Mucosa of rectum (tissue), 2 donors: Measurements from ENCODE around the gene ACOT13.
"Not testable (repeated sequence)": the region's sequence is repeated elsewhere in the genome, so short reads cannot be mapped to it uniquely, and the experiment has no call there.

Source experiments
- H3K27ac ChIP-seq, 2 donors: one replicate each; pipeline ENCODE4 v1.7.0; 2013; ENCODE audit warnings: inconsistent platforms in 2 of 2, low read depth in 2 of 2, low read length in 2 of 2
- H3K27me3 ChIP-seq, 2 donors: one replicate each; pipeline ENCODE4 v1.7.0; 2013; ENCODE audit warnings: low read length in 2 of 2; ENCODE audit not compliant: control insufficient read depth in 2 of 2, insufficient read depth in 2 of 2
- H3K36me3 ChIP-seq, 2 donors: one replicate each; pipeline ENCODE4 v1.7.0; 2013; ENCODE audit warnings: low read length in 2 of 2; ENCODE audit not compliant: control insufficient read depth in 2 of 2, insufficient read depth in 2 of 2
- H3K4me1 ChIP-seq, 2 donors: one replicate each; pipeline ENCODE4 v1.7.0; 2013; ENCODE audit warnings: low read length in 2 of 2, mild to moderate bottlenecking in 1 of 2; ENCODE audit not compliant: control insufficient read depth in 2 of 2, insufficient read depth in 2 of 2
- H3K4me3 ChIP-seq, 2 donors: one replicate each; pipeline ENCODE4 v1.7.0; 2013; ENCODE audit warnings: low read length in 2 of 2
- H3K9ac ChIP-seq, 2 donors: one replicate each; pipeline ENCODE4 v1.7.0; 2013; ENCODE audit warnings: low read length in 2 of 2, low read depth in 1 of 2, mild to moderate bottlenecking in 1 of 2
- H3K9me3 ChIP-seq, 2 donors: one replicate each; pipeline ENCODE4 v1.7.0; 2013; ENCODE audit warnings: low read length in 2 of 2; ENCODE audit not compliant: control insufficient read depth in 2 of 2
- donor health status: healthy.
- donor health status: Normal muscosa, but diverticular disease.

The ACOT13 gene

GRCh38 chr6:24660105-24660504, 6.8 kb upstream of the ACOT13 start:
- peak overlapping the region; percentile 40 to 98 for H3K27ac ChIP-seq
- no peaks in the 10 kb centered on the region for H3K9me3 ChIP-seq
- no peaks in the 10 kb centered on the region for H3K27me3 ChIP-seq
- H3K4me3 ChIP-seq = no peak overlapping the region
- peaks cover 31 to 51% of the 10 kb centered on the region in 2 donors for H3K36me3 ChIP-seq
- peaks cover 23 to 67% of the 10 kb centered on the region in 2 donors for H3K4me1 ChIP-seq
- H3K9ac ChIP-seq = no peak overlapping the region

GRCh38 chr6:24661759-24662158, 5.1 kb upstream of the ACOT13 start:
- Histone ChIP-seq H3K36me3 (peaks cover 19 to 36% of the 10 kb centered on the region in 2 donors), H3K27ac (peak overlapping the region; percentile 71 to 98), H3K4me3 (peak overlapping the region; percentile 98 to 100), H3K4me1 (peaks cover 26 to 59% of the 10 kb centered on the region in 2 donors), H3K9ac (peak overlapping the region in 1 of 2 donors; percentile 19)
- H3K9me3 ChIP-seq, H3K27me3 ChIP-seq: not testable (repeated sequence)

GRCh38 chr6:24662236-24662635, 4.6 kb upstream of the ACOT13 start:
- Histone ChIP-seq H3K36me3 (peaks cover 15 to 31% of the 10 kb centered on the region in 2 donors), H3K4me1 (peaks cover 26 to 58% of the 10 kb centered on the region in 2 donors), H3K27me3 (no peaks in the 10 kb centered on the region), H3K4me3 (peak overlapping the region; percentile 98 to 100), H3K9me3 (no peaks in the 10 kb centered on the region), H3K9ac (peak overlapping the region; percentile 26 to 34), H3K27ac (peak overlapping the region; percentile 76 to 98)

GRCh38 chr6:24663189-24663588, 3.7 kb upstream of the ACOT13 start:
- Histone ChIP-seq H3K36me3 (peaks cover 10 to 25% of the 10 kb centered on the region in 2 donors), H3K9me3 (no peaks in the 10 kb centered on the region), H3K4me3 (peak overlapping the region; percentile 98 to 100), H3K4me1 (peaks cover 33 to 65% of the 10 kb centered on the region in 2 donors), H3K9ac (peak overlapping the region in 1 of 2 donors; percentile 34), H3K27me3 (no peaks in the 10 kb centered on the region), H3K27ac (peak overlapping the region; percentile 76 to 98)

GRCh38 chr6:24664046-24664987, 2.6 kb upstream of the ACOT13 start:
- Histone ChIP-seq H3K27me3 (no peaks in the 10 kb centered on the region), H3K9ac (peak overlapping the region; percentile 95 to 99), H3K4me3 (peak overlapping the region; percentile 98 to 100), H3K4me1 (peaks cover 33 to 64% of the 10 kb centered on the region in 2 donors), H3K9me3 (no peaks in the 10 kb centered on the region), H3K36me3 (peaks cover 9 to 21% of the 10 kb centered on the region in 2 donors), H3K27ac (peak overlapping the region; percentile 97 to 98)

GRCh38 chr6:24666097-24666640, 708 bp upstream of the ACOT13 start:
- H3K4me1 ChIP-seq = peaks cover 26 to 46% of the 10 kb centered on the region in 2 donors
- peak overlapping the region; percentile 98 to 100 for H3K4me3 ChIP-seq
- peaks cover 9 to 11% of the 10 kb centered on the region in 2 donors for H3K36me3 ChIP-seq
- peak overlapping the region; percentile 95 to 99 for H3K9ac ChIP-seq
- peak overlapping the region; percentile 97 to 98 for H3K27ac ChIP-seq
- H3K27me3 ChIP-seq = no peaks in the 10 kb centered on the region
- peaks cover 0 to 3% of the 10 kb centered on the region in 2 donors for H3K9me3 ChIP-seq

- Histone ChIP-seq H3K9me3 (peaks cover 0 to 3% of the 10 kb centered on the region in 2 donors), H3K4me1 (peaks cover 21 to 33% of the 10 kb centered on the region in 2 donors), H3K36me3 (peaks cover 9 to 11% of the 10 kb centered on the region in 2 donors), H3K27me3 (no peaks in the 10 kb centered on the region), H3K4me3 (peak overlapping the region; percentile 98 to 100), H3K9ac (peak overlapping the region; percentile 95 to 99), H3K27ac (peak overlapping the region; percentile 97 to 98)
Observed at GRCh38 chr6:24667378-24667803, 514 bp downstream of the ACOT13 start.

GRCh38 chr6:24668066-24668996, 1.5 kb downstream of the ACOT13 start:
- not testable (repeated sequence) for H3K36me3 ChIP-seq, H3K27me3 ChIP-seq, H3K9me3 ChIP-seq
- Histone ChIP-seq H3K4me1 (peaks cover 16 to 27% of the 10 kb centered on the region in 2 donors), H3K9ac (peak overlapping the region; percentile 95 to 99), H3K4me3 (peak overlapping the region; percentile 98 to 100), H3K27ac (peak overlapping the region; percentile 97 to 98)

- Histone ChIP-seq H3K27ac (no peak overlapping the region), H3K9ac (no peak overlapping the region)
Observed at GRCh38 chr6:24668997-24669361, 2.1 kb downstream of the ACOT13 start.

More at GRCh38 chr6:24668997-24669361, 2.1 kb downstream of the ACOT13 start:
- peaks cover 16 to 21% of the 10 kb centered on the region in 2 donors for H3K4me1 ChIP-seq
- no peaks in the 10 kb centered on the region for H3K27me3 ChIP-seq
- no peak overlapping the region for H3K4me3 ChIP-seq
- peaks cover 0 to 5% of the 10 kb centered on the region in 2 donors for H3K9me3 ChIP-seq
- H3K36me3 ChIP-seq = peaks cover 0 to under 1% of the 10 kb centered on the region in 2 donors
